ENCODE results near the gene PRDM13.
A peak's percentile ranks its signal among the peaks of the same experiment; 100 is the strongest.
"Not testable (repeated sequence)": the region's sequence is repeated elsewhere in the genome, so short reads cannot be mapped to it uniquely, and the experiment has no call there.

The PRDM13 gene

DNA sequence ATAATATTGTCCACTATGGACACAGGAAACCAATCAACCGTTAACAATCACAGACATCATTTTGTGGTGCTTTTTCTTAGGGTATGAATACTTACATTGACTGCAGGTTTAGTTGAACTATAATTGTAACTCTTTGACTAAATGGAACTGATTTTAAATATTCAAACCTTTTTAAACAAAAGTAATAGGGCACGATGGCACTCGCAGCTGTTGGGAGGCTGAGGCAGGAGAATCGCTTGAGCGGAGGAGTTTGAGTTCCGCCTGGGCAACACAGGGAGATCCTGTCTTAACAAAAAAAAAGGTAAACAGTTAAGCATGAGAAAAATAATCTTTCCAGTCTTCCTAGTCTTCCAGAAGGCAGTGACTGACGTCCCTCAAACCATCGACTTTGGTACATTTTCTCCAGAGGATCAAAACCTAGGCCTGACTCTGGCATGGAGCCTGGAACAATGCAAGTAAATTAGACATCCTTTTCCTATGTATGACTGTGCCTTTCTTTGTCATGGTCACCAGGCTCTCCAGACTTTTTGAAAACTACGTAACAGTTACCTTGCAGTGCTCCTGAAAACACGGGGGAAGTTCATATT lies 16.6 kb upstream of the PRDM13 start:
- H3K36me3 ChIP-seq (ENCODE audit: insufficient read depth, low read length): no peaks in the 10 kb centered on the region
- H3K27me3 ChIP-seq (ENCODE audit: insufficient read depth, low read length): peaks cover 78% of the 10 kb centered on the region
- H2AFZ ChIP-seq (ENCODE audit: low read depth, low read length): no peak overlapping the region
- H3K9me3 ChIP-seq (ENCODE audit: low read length): peaks cover 2% of the 10 kb centered on the region
- peaks cover 18% of the 10 kb centered on the region for H3K4me1 ChIP-seq (ENCODE audit: insufficient read depth, low read length)
- H3K4me3 ChIP-seq (ENCODE audit: low read length): no peak overlapping the region

DNA sequence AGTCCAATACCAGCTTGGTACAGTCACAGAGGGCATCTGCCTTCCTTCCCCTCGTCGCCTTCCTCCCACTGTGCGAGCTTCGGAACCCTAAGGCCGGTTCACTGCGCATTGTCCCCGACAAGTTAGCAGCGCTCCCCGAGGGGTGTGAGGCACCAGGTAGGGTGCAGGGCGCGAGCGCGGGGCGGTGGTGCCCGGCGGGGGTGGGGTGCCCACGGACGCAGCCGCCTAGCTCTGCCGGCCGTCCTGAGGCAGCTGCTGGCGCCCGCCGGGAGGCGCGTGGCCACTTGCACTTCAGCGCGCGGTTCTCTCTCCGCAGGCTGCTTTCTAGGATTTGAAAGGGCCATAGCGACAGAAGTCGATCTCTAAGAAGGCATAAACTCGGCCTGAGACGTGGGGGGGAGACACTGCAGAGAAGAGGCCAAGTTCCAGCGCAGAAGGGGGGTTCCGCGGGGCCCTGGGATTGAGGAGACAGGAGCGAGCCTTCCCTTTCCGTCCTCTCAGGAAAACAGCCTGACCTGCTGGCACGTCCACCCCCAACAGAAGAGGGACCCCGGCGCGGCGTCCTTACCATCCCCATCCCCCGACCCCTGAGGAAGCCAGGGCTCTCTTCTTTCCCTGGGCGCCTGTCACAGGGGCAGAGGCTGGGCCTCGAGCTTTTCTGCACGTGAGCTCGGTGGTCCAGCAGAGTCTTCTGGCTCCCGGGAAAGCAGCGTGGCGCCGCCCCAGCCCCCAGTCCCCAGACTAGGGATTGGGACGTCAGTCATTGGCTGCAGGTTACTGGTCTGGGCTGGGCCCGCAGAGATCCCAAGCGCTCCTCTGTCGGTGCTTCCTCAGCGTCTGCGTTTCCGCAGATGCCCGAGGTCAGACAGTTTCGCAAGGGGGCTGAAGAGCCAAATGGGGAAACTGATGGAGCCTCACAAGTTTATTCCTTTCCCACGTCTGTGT lies 15.6 kb upstream of the PRDM13 start:
- H3K4me3 ChIP-seq (ENCODE audit: low read length): no peak overlapping the region
- H2AFZ ChIP-seq (ENCODE audit: low read depth, low read length): no peak overlapping the region
- peaks cover 5% of the 10 kb centered on the region for H3K9me3 ChIP-seq (ENCODE audit: low read length)
- no peaks in the 10 kb centered on the region for H3K36me3 ChIP-seq (ENCODE audit: insufficient read depth, low read length)
- H3K4me1 ChIP-seq (ENCODE audit: insufficient read depth, low read length): peaks cover 18% of the 10 kb centered on the region
- H3K27me3 ChIP-seq (ENCODE audit: insufficient read depth, low read length): peaks cover 82% of the 10 kb centered on the region

DNA sequence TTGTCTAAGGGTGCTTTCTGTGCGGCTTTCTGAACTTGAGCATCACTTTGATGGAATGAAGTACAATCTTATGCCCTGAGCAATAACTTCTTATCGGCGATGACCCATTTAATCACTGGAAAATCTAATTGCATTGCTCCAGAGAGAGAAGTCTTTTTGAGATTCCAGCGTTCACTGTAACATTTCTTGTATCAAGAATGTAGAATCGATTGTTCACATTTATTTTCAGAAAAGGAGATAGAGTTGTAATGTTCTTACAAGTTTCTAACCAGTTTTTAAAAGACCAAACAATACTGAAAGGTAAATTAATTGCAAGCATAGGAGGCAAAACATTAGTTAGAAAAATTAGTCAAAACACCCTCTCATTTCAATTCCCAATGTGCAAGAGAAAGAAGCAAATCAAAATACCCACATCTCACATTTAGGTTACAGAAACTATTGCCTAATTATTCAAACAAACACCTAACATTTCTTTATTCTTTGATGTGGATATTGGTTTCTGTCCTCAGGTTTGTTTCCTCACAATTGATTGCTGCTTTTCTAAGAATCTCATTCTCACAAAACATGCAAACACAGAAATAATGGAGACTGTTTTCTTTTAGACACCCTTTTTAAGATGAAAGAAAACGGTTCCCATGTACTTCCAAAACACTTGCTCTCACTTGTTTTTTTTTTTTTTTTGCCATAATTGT lies 14.8 kb upstream of the PRDM13 start:
- H3K9me3 ChIP-seq (ENCODE audit: low read length): peaks cover 5% of the 10 kb centered on the region
- H3K4me3 ChIP-seq (ENCODE audit: low read length): no peak overlapping the region
- H3K27me3 ChIP-seq (ENCODE audit: insufficient read depth, low read length): peaks cover 86% of the 10 kb centered on the region
- H3K36me3 ChIP-seq (ENCODE audit: insufficient read depth, low read length): no peaks in the 10 kb centered on the region
- H2AFZ ChIP-seq (ENCODE audit: low read depth, low read length): no peak overlapping the region
- peaks cover 18% of the 10 kb centered on the region for H3K4me1 ChIP-seq (ENCODE audit: insufficient read depth, low read length)

DNA sequence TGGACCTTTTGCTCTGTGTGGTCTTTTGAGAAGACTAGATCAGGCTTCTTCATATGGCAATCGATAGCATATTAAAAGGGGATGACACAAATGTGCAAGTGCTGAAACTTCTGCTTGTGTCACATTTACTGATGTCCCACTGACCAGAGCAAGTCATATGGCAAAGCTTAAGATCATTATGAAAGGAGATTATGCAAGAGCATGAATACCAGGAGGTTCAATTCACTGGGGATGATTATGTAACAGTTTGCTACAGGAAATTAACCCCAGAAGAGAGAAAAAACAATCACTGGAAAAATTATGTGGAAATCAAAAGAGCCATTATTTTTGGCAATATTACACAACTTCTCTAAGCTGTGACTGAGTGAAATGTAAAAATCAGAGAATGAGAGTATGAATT lies 13.7 kb upstream of the PRDM13 start:
- Histone ChIP-seq H3K27me3 (ENCODE audit: insufficient read depth, low read length) (peaks cover 90% of the 10 kb centered on the region), H3K36me3 (ENCODE audit: insufficient read depth, low read length) (no peaks in the 10 kb centered on the region), H2AFZ (ENCODE audit: low read depth, low read length) (no peak overlapping the region), H3K4me1 (ENCODE audit: insufficient read depth, low read length) (peaks cover 18% of the 10 kb centered on the region), H3K4me3 (ENCODE audit: low read length) (no peak overlapping the region), H3K9me3 (ENCODE audit: low read length) (peaks cover 5% of the 10 kb centered on the region)

DNA sequence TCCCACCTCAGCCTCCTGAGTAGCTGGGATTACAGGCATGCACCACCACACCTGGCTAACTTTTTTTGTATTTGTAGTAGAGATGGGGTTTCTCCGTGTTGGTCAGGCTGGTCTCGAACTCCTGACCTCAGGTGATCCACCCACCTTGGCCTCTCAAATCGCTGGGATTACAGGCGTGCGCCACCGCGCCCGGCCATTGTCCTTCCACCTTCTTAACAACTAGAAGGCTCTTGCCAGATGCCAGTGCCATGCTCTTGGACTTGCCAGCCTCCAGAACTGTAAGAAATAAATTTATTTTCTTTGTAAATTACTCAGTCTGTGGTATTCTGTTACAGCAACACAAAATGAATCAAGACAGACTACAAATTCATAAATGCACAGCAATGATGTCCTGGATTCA lies 11.9 kb upstream of the PRDM13 start:
- H3K36me3 ChIP-seq (ENCODE audit: insufficient read depth, low read length); H3K4me1 ChIP-seq (ENCODE audit: insufficient read depth, low read length): not testable (repeated sequence)
- H3K27me3 ChIP-seq (ENCODE audit: insufficient read depth, low read length): peaks cover 78% of the 10 kb centered on the region

GRCh38 chr6:99602520-99603420 lies 3.9 kb upstream of the PRDM13 start:
- H3K4me1 ChIP-seq (ENCODE audit: insufficient read depth, low read length): peaks cover 17% of the 10 kb centered on the region
- H3K9me3 ChIP-seq (ENCODE audit: low read length): no peaks in the 10 kb centered on the region
- peak overlapping the region; percentile 42 for H2AFZ ChIP-seq (ENCODE audit: low read depth, low read length)
- peaks cover 78% of the 10 kb centered on the region for H3K27me3 ChIP-seq (ENCODE audit: insufficient read depth, low read length)
- no peaks in the 10 kb centered on the region for H3K36me3 ChIP-seq (ENCODE audit: insufficient read depth, low read length)
- peak overlapping the region; percentile 8 for H3K4me3 ChIP-seq (ENCODE audit: low read length)

More for the DNA sequence above, 11.9 kb upstream of the PRDM13 start:
- H3K9me3 ChIP-seq (ENCODE audit: low read length); H3K4me3 ChIP-seq (ENCODE audit: low read length); H2AFZ ChIP-seq (ENCODE audit: low read depth, low read length): not testable (repeated sequence)

DNA sequence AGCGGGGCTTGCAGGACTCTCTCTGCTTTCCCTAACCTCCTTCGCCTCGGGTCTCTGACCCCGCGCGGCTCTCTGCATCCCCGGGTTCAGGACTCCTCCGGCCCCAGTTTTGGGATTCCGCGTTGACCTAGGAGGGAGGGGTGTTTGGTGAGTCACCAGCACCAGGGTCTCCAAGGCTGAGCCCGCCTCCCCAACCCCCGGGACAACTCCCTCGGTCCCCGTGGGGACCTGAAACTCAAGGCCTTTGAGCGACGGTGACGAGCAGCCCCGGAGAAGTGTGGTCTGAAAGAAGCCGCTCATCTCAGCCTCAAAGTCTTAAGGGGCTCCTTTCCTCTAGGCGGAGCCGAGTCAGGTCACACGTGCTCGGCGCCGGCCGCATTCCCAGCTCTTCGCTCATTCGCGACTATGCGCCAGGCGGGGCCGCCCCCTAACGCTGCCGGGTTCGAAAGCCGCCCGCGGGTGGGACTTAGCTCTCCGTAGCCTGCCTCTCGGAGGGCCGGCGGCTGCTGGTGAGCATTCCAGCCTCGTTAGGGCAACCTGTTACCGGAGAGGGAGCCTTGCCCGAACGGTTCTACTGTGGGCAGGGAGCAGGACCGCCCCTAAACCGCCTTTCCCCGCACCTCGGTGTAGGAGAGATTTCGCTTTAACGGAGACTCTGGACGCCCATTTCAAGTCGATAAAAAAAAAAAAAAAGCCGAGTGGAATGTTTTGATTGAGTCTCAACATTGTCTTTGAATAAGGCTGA lies 3.0 kb upstream of the PRDM13 start:
- Histone ChIP-seq H3K4me3 (ENCODE audit: low read length) (peak overlapping the region; percentile 7), H3K9me3 (ENCODE audit: low read length) (no peaks in the 10 kb centered on the region), H3K27me3 (ENCODE audit: insufficient read depth, low read length) (peaks cover 81% of the 10 kb centered on the region), H3K36me3 (ENCODE audit: insufficient read depth, low read length) (no peaks in the 10 kb centered on the region), H2AFZ (ENCODE audit: low read depth, low read length) (peak overlapping the region; percentile 42), H3K4me1 (ENCODE audit: insufficient read depth, low read length) (peaks cover 17% of the 10 kb centered on the region)

GRCh38 chr6:99604166-99605073 lies 2.2 kb upstream of the PRDM13 start:
- Histone ChIP-seq H3K4me3 (ENCODE audit: low read length) (no peak overlapping the region), H2AFZ (ENCODE audit: low read depth, low read length) (no peak overlapping the region), H3K36me3 (ENCODE audit: insufficient read depth, low read length) (no peaks in the 10 kb centered on the region), H3K27me3 (ENCODE audit: insufficient read depth, low read length) (peaks cover 87% of the 10 kb centered on the region), H3K9me3 (ENCODE audit: low read length) (peaks cover 1% of the 10 kb centered on the region), H3K4me1 (ENCODE audit: insufficient read depth, low read length) (peaks cover 17% of the 10 kb centered on the region)

DNA sequence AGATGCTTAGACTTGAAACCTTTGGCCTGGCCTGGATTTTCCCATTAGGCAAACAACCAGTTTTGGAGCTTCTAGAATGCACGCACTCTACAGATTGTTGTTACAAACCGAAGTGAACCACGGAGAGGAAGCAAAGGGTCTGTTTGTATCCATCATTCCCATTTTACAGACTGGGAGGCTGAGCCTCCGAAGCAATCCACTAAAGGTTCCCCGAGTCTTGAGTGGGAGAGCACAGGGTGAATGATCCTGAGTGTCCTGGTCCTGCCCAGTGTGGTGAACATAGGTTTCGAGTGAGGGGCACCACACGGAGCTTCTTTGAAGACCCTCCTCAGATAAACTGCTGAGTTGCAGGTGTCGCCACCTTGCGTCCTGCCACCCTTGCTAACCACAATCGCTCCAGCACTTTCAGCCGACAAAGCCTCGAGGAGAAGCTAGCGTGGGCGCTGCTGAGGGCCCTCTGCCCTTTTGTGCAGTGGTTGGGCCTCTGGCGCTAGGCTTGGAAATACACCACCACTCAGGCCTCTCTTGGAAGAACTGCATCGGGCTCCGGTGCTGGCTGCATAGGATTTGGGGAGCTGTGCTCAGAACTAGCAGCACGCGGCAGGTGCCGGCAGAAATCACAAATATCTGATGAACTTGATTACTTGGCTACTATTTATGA lies 1.4 kb upstream of the PRDM13 start:
- peaks cover 94% of the 10 kb centered on the region for H3K27me3 ChIP-seq (ENCODE audit: insufficient read depth, low read length)
- H3K4me3 ChIP-seq (ENCODE audit: low read length): no peak overlapping the region
- H3K4me1 ChIP-seq (ENCODE audit: insufficient read depth, low read length): peaks cover 17% of the 10 kb centered on the region
- H3K36me3 ChIP-seq (ENCODE audit: insufficient read depth, low read length): no peaks in the 10 kb centered on the region
- no peak overlapping the region for H2AFZ ChIP-seq (ENCODE audit: low read depth, low read length)
- H3K9me3 ChIP-seq (ENCODE audit: low read length): peaks cover 1% of the 10 kb centered on the region

GRCh38 chr6:99605911-99606655 lies 550 bp upstream of the PRDM13 start:
- Histone ChIP-seq H3K36me3 (ENCODE audit: insufficient read depth, low read length) (no peaks in the 10 kb centered on the region), H2AFZ (ENCODE audit: low read depth, low read length) (no peak overlapping the region), H3K4me3 (ENCODE audit: low read length) (no peak overlapping the region), H3K9me3 (ENCODE audit: low read length) (peaks cover 1% of the 10 kb centered on the region), H3K4me1 (ENCODE audit: insufficient read depth, low read length) (peaks cover 17% of the 10 kb centered on the region), H3K27me3 (ENCODE audit: insufficient read depth, low read length) (peaks cover 96% of the 10 kb centered on the region)

Measured in neuron (in vitro differentiated cells).